K562 (cell line): ENCODE data around the gene YBX2. TPM values are rescaled to one million over a fixed set of nuclear protein-coding genes. Genes with fewer than 3 reads are reported as not detected.
A peak's percentile ranks its signal among the peaks of the same experiment; 100 is the strongest.

ENCODE experiments used
- AFF1 ChIP-seq, 2 experiments: fragments of 450-650 bp; IDR thresholded peaks; 2 replicates each; pipeline ENCODE4 v1.6.1; 2018; ENCODE audit warnings: mild to moderate bottlenecking in 2 of 2, low read depth in 1 of 2; ENCODE audit not compliant: partially characterized antibody in 2 of 2
- ARID3A ChIP-seq: IDR thresholded peaks from 2 replicates; pipeline ENCODE4 v1.6.1; 2012; ENCODE audit warnings: low read depth, low read length, improper control_type of control experiment, borderline replicate concordance
- ARNT ChIP-seq, 2 experiments: fragments of 450-650 bp; IDR thresholded peaks; 2 replicates each; pipeline ENCODE4 v1.6.1; 2016; ENCODE audit warnings: mild to moderate bottlenecking in 1 of 2
- C11orf30 ChIP-seq: fragments of 450-650 bp; IDR thresholded peaks from 2 replicates; pipeline ENCODE4 v1.6.1; 2016; ENCODE audit warnings: low read depth, mild to moderate bottlenecking
- GTF2B ChIP-seq: IDR thresholded peaks from 2 replicates; pipeline ENCODE4 v1.6.1; 2011; ENCODE audit not compliant: insufficient read length; ENCODE audit errors: extremely low read depth
- KAT7 ChIP-seq: sonication (generic); formaldehyde crosslinking; IDR thresholded peaks from 2 replicates; pipeline ENCODE4 v1.8.0; 2022; ENCODE audit warnings: missing genetic modification reagents, mild to moderate bottlenecking, borderline replicate concordance
- KDM5B ChIP-seq: fragments of 200-600 bp; sonication (generic); IDR thresholded peaks from 2 replicates; pipeline ENCODE4 v1.6.1; 2012; ENCODE audit warnings: low read depth, mild to moderate bottlenecking, moderate library complexity, low read length, control low read depth, inconsistent platforms; ENCODE audit not compliant: insufficient replicate concordance
- RBFOX2 ChIP-seq: fragments of 200-400 bp; formaldehyde crosslinking; IDR thresholded peaks from 2 replicates; pipeline ENCODE4 v1.6.1; 2017; ENCODE audit warnings: low read depth, mild to moderate bottlenecking, low read length, moderate library complexity
- YY1 ChIP-seq, 3 experiments: IDR thresholded peaks; 2 replicates each; pipeline ENCODE4 v1.6.1; 2011; ENCODE audit warnings: low read length in 2 of 3, mild to moderate bottlenecking in 2 of 3, moderate library complexity in 2 of 3, borderline replicate concordance in 1 of 3, control low read depth in 1 of 3, low read depth in 1 of 3; ENCODE audit not compliant: insufficient read depth in 3 of 3, insufficient replicate concordance in 2 of 3, control insufficient read depth in 1 of 3, insufficient read length in 1 of 3; ENCODE audit errors: extremely low read depth in 1 of 3
- ZBTB11 ChIP-seq, 3 experiments: fragments of 200-800 bp in 1 of 3; fragments of 250-450 bp in 1 of 3; fragments of 450-650 bp in 1 of 3; sonication (Bioruptor Pico) in 1 of 3; sonication (Bioruptor generic) in 1 of 3; formaldehyde crosslinking in 1 of 3; IDR thresholded peaks; 2 replicates each; pipeline versions ENCODE4 v1.6.1 to v1.8.0; 2016 to 2022; ENCODE audit warnings: mild to moderate bottlenecking in 2 of 3, missing genetic modification characterization in 2 of 3, missing compliant biosample characterization in 1 of 3, moderate library complexity in 1 of 3
- ZBTB34 ChIP-seq: fragments of 250-450 bp; sonication (Bioruptor Pico); IDR thresholded peaks from 2 replicates; pipeline ENCODE4 v1.8.0; 2021; ENCODE audit warnings: mild to moderate bottlenecking, moderate library complexity
- ZNF41 ChIP-seq: fragments of 250-450 bp; sonication (Bioruptor Pico); conservative IDR thresholded peaks from 2 replicates; pipeline ENCODE4 v1.4.0; 2020; ENCODE audit warnings: mild to moderate bottlenecking
- polyA plus RNA-seq, 8 experiments: library from polyadenylated mRNA; depleted of rRNA in 4 of 8; stranded (reverse) in 5 of 8; unstranded in 3 of 8; fragments of >200 nt; fragmentation: Nextera tagmentation in 2 of 8; fragmentation: Illumina TruSeq in 1 of 8; extraction: Ambion mirVana in 2 of 8; extraction: Trizol in 1 of 8; gene quantifications; 2 replicates each; pipeline versions ENCODE4 v1.2.1 to v1.2.3, GENCODE V29; 2011 to 2014; ENCODE audit warnings: inconsistent platforms in 1 of 8, missing spikeins in 1 of 8
- total RNA-seq, 7 experiments: library from RNA; depleted of rRNA in 6 of 7; stranded (reverse); fragments of >200 nt in 6 of 7; fragmentation: Illumina TruSeq in 2 of 7; extraction: Trizol in 2 of 7; gene quantifications; 2 replicates each; pipeline versions ENCODE4 v1.2.1 to v1.2.3, GENCODE V29; 2011 to 2021; ENCODE audit warnings: low replicate concordance in 1 of 7

YBX2 gene
- total and polyA plus RNA-seq, 9 of the 15 experiments (the other 6 are each of a cell fraction or from before 2014, with no cell fraction given), result 0.03 to 0.59 (median 0.27) TPM; not detected in 6

- peak in 1 of 2 experiments; percentile 21 for TF ChIP-seq AFF1 (IDR thresholded peaks at IDR 0.05; ENCODE audit: low read depth in 1 of 2, partially characterized antibody in 2 of 2)
- TF ChIP-seq YY1 (IDR thresholded peaks at IDR 0.05; ENCODE audit: borderline replicate concordance in 1 of 3, control insufficient read depth in 1 of 3, extremely low read depth in 1 of 3, insufficient read depth in 3 of 3, insufficient read length in 1 of 3, insufficient replicate concordance in 2 of 3, low read depth in 1 of 3, low read length in 2 of 3), result peak in 2 of 3 experiments; percentile 38 to 49
- no peak for TF ChIP-seq ZNF41 (CRISPR knock-in tag)
- no peak for TF ChIP-seq ARNT (IDR thresholded peaks at IDR 0.05)
- TF ChIP-seq KDM5B, result peak; percentile 20
- peak; percentile 15 to 87 (median 59); a peak in 5 of 6 replicates for TF ChIP-seq ZBTB11 (CRISPR knock-in tag; IDR thresholded peaks at IDR 0.05)
- no peak for TF ChIP-seq ARID3A
- no peak for TF ChIP-seq GTF2B
- peak; percentile 78; the same call in 1 of the 2 replicates for TF ChIP-seq KAT7 (CRISPR knock-in tag)
- TF ChIP-seq C11orf30, result peak; percentile 90
- peak; percentile 89 for TF ChIP-seq RBFOX2
- TF ChIP-seq ZBTB34 (CRISPR knock-in tag), result no peak
Measured at GRCh38 chr17:7314719-7315569, 20.5 kb upstream of the YBX2 start, which contains the start of gene GPS2 (continued).
